ENCODE data around the gene ADAMTS18.

The ADAMTS18 gene

GRCh38 chr16:77288222-77288621, 146.6 kb downstream of the ADAMTS18 start:
- Histone ChIP-seq H3K27ac (ENCODE audit: extremely low read depth, low read depth, low read length) (no peak overlapping the region), H3K4me3 (ENCODE audit: low read depth, low read length) (no peak overlapping the region), H3K36me3 (ENCODE audit: control insufficient read depth in 2 of 2, insufficient read depth in 1 of 2, low read length in 2 of 2) (no peaks in the 10 kb centered on the region), H3K4me1 (ENCODE audit: control insufficient read depth, insufficient read depth, low read length) (no peaks in the 10 kb centered on the region), H3K9me3 (ENCODE audit: control insufficient read depth, insufficient read depth, low read depth, low read length) (no peaks in the 10 kb centered on the region)
- TF ChIP-seq KLF10 (tag by site-specific recombination; IDR thresholded peaks at IDR 0.05): no peak
- TF ChIP-seq ZNF174 (tag by site-specific recombination; IDR thresholded peaks at IDR 0.05): no peak
- no peak for TF ChIP-seq ELK4 (IDR thresholded peaks at IDR 0.05; ENCODE audit: borderline replicate concordance, low read depth, low read length)
- no peak for TF ChIP-seq REPIN1 (tag by site-specific recombination; IDR thresholded peaks at IDR 0.05; ENCODE audit: low read depth)
- no peak for TF ChIP-seq ZNF654 (tag by site-specific recombination; IDR thresholded peaks at IDR 0.05; ENCODE audit: low read depth)
- TF ChIP-seq ZNF792 (tag by site-specific recombination; IDR thresholded peaks at IDR 0.05): no peak
- TF ChIP-seq ZNF221 (tag by site-specific recombination; IDR thresholded peaks at IDR 0.05; ENCODE audit: borderline replicate concordance): no peak
- no peak for TF ChIP-seq TCF7L2 (IDR thresholded peaks at IDR 0.05; ENCODE audit: borderline replicate concordance, low read depth, low read length)
- TF ChIP-seq ZNF362 (tag by site-specific recombination; IDR thresholded peaks at IDR 0.05): no peak
- no peak for TF ChIP-seq ZNF292 (tag by site-specific recombination; IDR thresholded peaks at IDR 0.05; ENCODE audit: borderline replicate concordance, low read depth)
- TF ChIP-seq ZNF16 (tag by site-specific recombination; IDR thresholded peaks at IDR 0.05; ENCODE audit: low read depth): no peak
- no peak for TF ChIP-seq GLI2 (tag by site-specific recombination; IDR thresholded peaks at IDR 0.05; ENCODE audit: borderline replicate concordance, low read depth)
- TF ChIP-seq ZSCAN23 (tag by site-specific recombination; IDR thresholded peaks at IDR 0.05): no peak
- no peak for TF ChIP-seq ZNF645 (tag by site-specific recombination; IDR thresholded peaks at IDR 0.05)
- TF ChIP-seq TSHZ1 (tag by site-specific recombination; IDR thresholded peaks at IDR 0.05; ENCODE audit: borderline replicate concordance): no peak
- no peak for TF ChIP-seq REST (tag by site-specific recombination; IDR thresholded peaks at IDR 0.05)
- no peak for TF ChIP-seq ZNF585B (tag by site-specific recombination; IDR thresholded peaks at IDR 0.05)
- TF ChIP-seq SP7 (tag by site-specific recombination; IDR thresholded peaks at IDR 0.05): no peak
- no peak for TF ChIP-seq BCL6B (tag by site-specific recombination; IDR thresholded peaks at IDR 0.05)
- TF ChIP-seq ZNF558 (tag by site-specific recombination; IDR thresholded peaks at IDR 0.05): no peak
- CTCF ChIA-PET: interaction anchor here (0.6 kb wide), 1 partner anchor 804 kb away, joined by 3 read pairs; no protein-coding TSS in a partner anchor
- POLR2A ChIA-PET: no interaction called here

Data from HEK293 (cell line).